GM08714 (cell line): ENCODE measurements around the gene TAS2R9.
"Not testable (repeated sequence)": the region's sequence is repeated elsewhere in the genome, so short reads cannot be mapped to it uniquely, and the experiment has no call there.

Experiments used
- H3K4me3 ChIP-seq: fragments of 200-500 bp; sonication (Bioruptor generic); 2 replicates; pipeline ENCODE4 v1.5.1; 2014; ENCODE audit warnings: mild to moderate bottlenecking, low read length, inconsistent platforms
- ZNF274 ChIP-seq: IDR thresholded peaks from 2 replicates; pipeline ENCODE4 v1.6.1; 2012; ENCODE audit warnings: mild to moderate bottlenecking, low read depth, low read length

Gene TAS2R9

GRCh38 chr12:10794222-10794621 is 15.7 kb downstream of the TAS2R9 start:
- TF ChIP-seq ZNF274: no peak
- H3K4me3 ChIP-seq: no peak overlapping the region

GRCh38 chr12:10791769-10792168 is 18.2 kb downstream of the TAS2R9 start:
- not testable (repeated sequence) for H3K4me3 ChIP-seq

- H3K4me3 ChIP-seq: no peak overlapping the region
- no peak for TF ChIP-seq ZNF274
Observed at GRCh38 chr12:10783252-10783651, 26.7 kb downstream of the TAS2R9 start.

- TF ChIP-seq ZNF274: no peak
Observed at GRCh38 chr12:10779103-10779502, 30.9 kb downstream of the TAS2R9 start.

GRCh38 chr12:10771132-10771733 is 38.7 kb downstream of the TAS2R9 start:
- no peak overlapping the region for H3K4me3 ChIP-seq
- no peak for TF ChIP-seq ZNF274

More at GRCh38 chr12:10779103-10779502, 30.9 kb downstream of the TAS2R9 start:
- H3K4me3 ChIP-seq: no peak overlapping the region

GRCh38 chr12:10759657-10760056 is 50.3 kb downstream of the TAS2R9 start:
- no peak overlapping the region for H3K4me3 ChIP-seq
- TF ChIP-seq ZNF274: no peak
